GM23338 (cell line): Measurements from ENCODE around the gene HNF1B. TPM values are rescaled to one million over a fixed set of nuclear protein-coding genes. Genes with fewer than 3 reads are reported as not detected.

Experiments used
- ATAC-seq: fragments of 200-7000 bp; cut with Tn5 transposase; 3 replicates; pipeline ENCODE4 v1.9.1; 2020
- DNase-seq: peaks from one replicate; pipeline ENCODE4 v3.0.0-alpha.2; 2015; ENCODE audit warnings: low spot score
- H2AFZ ChIP-seq: fragments of 200-600 bp; sonication (generic); 2 replicates; pipeline ENCODE4 v1.8.0; 2016; ENCODE audit warnings: antibody characterized with exemption, mild to moderate bottlenecking, moderate library complexity
- H3F3A ChIP-seq: fragments of 200-600 bp; sonication (generic); replicated peaks from 2 replicates; pipeline ENCODE4 v1.8.0; 2017; ENCODE audit warnings: antibody characterized with exemption, mixed run types, low read depth
- H3K27ac ChIP-seq: fragments of 200-600 bp; sonication (generic); 2 replicates; pipeline ENCODE4 v1.6.1; 2016; ENCODE audit warnings: low read depth
- H3K27me3 ChIP-seq: fragments of 200-600 bp; sonication (generic); 2 replicates; pipeline ENCODE4 v1.8.0; 2016; ENCODE audit warnings: mild to moderate bottlenecking, mixed run types, moderate library complexity; ENCODE audit not compliant: insufficient read depth
- H3K36me3 ChIP-seq: fragments of 200-600 bp; sonication (generic); 2 replicates; pipeline ENCODE4 v1.8.0; 2016; ENCODE audit warnings: mild to moderate bottlenecking; ENCODE audit not compliant: insufficient read depth
- H3K4me1 ChIP-seq: fragments of 200-600 bp; sonication (generic); 2 replicates; pipeline ENCODE4 v1.8.0; 2016; ENCODE audit warnings: mild to moderate bottlenecking, moderate library complexity; ENCODE audit not compliant: insufficient read depth
- H3K4me2 ChIP-seq: fragments of 200-600 bp; sonication (generic); 2 replicates; pipeline ENCODE4 v1.7.1; 2017; ENCODE audit warnings: mixed run types
- H3K4me3 ChIP-seq: fragments of 200-600 bp; sonication (generic); 2 replicates; pipeline ENCODE4 v1.6.1; 2016; ENCODE audit warnings: mixed run types
- H3K79me2 ChIP-seq: fragments of 200-600 bp; sonication (generic); replicated peaks from 2 replicates; pipeline ENCODE4 v1.8.0; 2017; ENCODE audit warnings: mild to moderate bottlenecking; ENCODE audit not compliant: insufficient read depth
- H3K9me2 ChIP-seq: fragments of 200-600 bp; sonication (generic); 2 replicates; pipeline ENCODE4 v1.8.0; 2017; ENCODE audit not compliant: insufficient read depth
- H4K20me1 ChIP-seq: fragments of 200-600 bp; sonication (generic); replicated peaks from 2 replicates; pipeline ENCODE4 v1.8.0; 2017; ENCODE audit warnings: mild to moderate bottlenecking; ENCODE audit not compliant: insufficient read depth
- H3K27ac Mint-ChIP-seq: 2 replicates; pipeline ENCODE4 v1.8.0; 2020; ENCODE audit warnings: inconsistent platforms, mild to moderate bottlenecking, moderate library complexity, mixed read lengths
- H3K27me3 Mint-ChIP-seq: 3 replicates; pipeline ENCODE4 v1.8.0; 2022; ENCODE audit warnings: low read depth, mild to moderate bottlenecking, moderate library complexity, mixed read lengths, inconsistent platforms; ENCODE audit not compliant: insufficient read depth, poor library complexity
- H3K36me3 Mint-ChIP-seq: 3 replicates; pipeline ENCODE4 v1.8.0; 2021; ENCODE audit warnings: low read depth, mild to moderate bottlenecking, inconsistent platforms, moderate library complexity, mixed read lengths
- H3K4me1 Mint-ChIP-seq: 3 replicates; pipeline ENCODE4 v1.8.0; 2020; ENCODE audit warnings: mild to moderate bottlenecking, inconsistent platforms, mixed read lengths
- H3K4me3 Mint-ChIP-seq: 3 replicates; pipeline ENCODE4 v1.8.0; 2021; ENCODE audit warnings: moderate library complexity, mild to moderate bottlenecking, inconsistent platforms, mixed read lengths
- H3K9me3 Mint-ChIP-seq: 3 replicates; pipeline ENCODE4 v1.8.0; 2020; ENCODE audit warnings: moderate library complexity, mild to moderate bottlenecking, inconsistent platforms, mixed read lengths
- ETS1 ChIP-seq: IDR thresholded peaks from 2 replicates; pipeline ENCODE4 v1.6.1; 2016; ENCODE audit warnings: antibody characterized with exemption
- EZH2 ChIP-seq: fragments of 200-600 bp; sonication (generic); IDR thresholded peaks from one replicate; pipeline ENCODE4 v1.8.0; 2017; ENCODE audit warnings: antibody characterized with exemption, mild to moderate bottlenecking, low read depth; ENCODE audit not compliant: unreplicated experiment
- EZH2phosphoT487 ChIP-seq: fragments of 200-600 bp; sonication (generic); IDR thresholded peaks from one replicate; pipeline ENCODE4 v1.8.1; 2018; ENCODE audit warnings: antibody characterized with exemption; ENCODE audit not compliant: unreplicated experiment
- NANOG ChIP-seq: IDR thresholded peaks from 2 replicates; pipeline ENCODE4 v1.6.1; 2016; ENCODE audit warnings: antibody characterized with exemption, borderline replicate concordance
- POLR2AphosphoS5 ChIP-seq: IDR thresholded peaks from 2 replicates; pipeline ENCODE4 v1.6.1; 2016; ENCODE audit warnings: antibody characterized with exemption, low read depth
- REST ChIP-seq: IDR thresholded peaks from one replicate; pipeline ENCODE4 v1.6.1; 2018; ENCODE audit warnings: antibody characterized with exemption; ENCODE audit not compliant: unreplicated experiment
- ZNF114 ChIP-seq: fragments of 250-450 bp; sonication (Bioruptor Pico); IDR thresholded peaks from 2 replicates; pipeline ENCODE4 v1.5.0; 2020; ENCODE audit warnings: mild to moderate bottlenecking, moderate library complexity
- ZNF331 ChIP-seq: fragments of 250-450 bp; sonication (Bioruptor Pico); IDR thresholded peaks from 2 replicates; pipeline ENCODE4 v1.5.0; 2020; ENCODE audit warnings: low read depth, mild to moderate bottlenecking, moderate library complexity
- ZNF462 ChIP-seq: fragments of 250-450 bp; sonication (Bioruptor Pico); IDR thresholded peaks from 2 replicates; pipeline ENCODE4 v1.5.0; 2020; ENCODE audit warnings: mild to moderate bottlenecking, moderate library complexity
- polyA plus RNA-seq: library from polyadenylated mRNA; unstranded; fragments of >200 nt; fragmentation: Nextera tagmentation; extraction: Ambion mirVana; gene quantifications from 2 replicates; pipeline ENCODE4 v1.2.1, GENCODE V29; 2016
- total RNA-seq: library from RNA; depleted of rRNA; stranded (reverse); fragments of >200 nt; shearing (Covaris generic); gene quantifications from 2 replicates; pipeline ENCODE4 v1.2.3, GENCODE V29; 2014

The HNF1B gene
- total and polyA plus RNA-seq, 2 experiments from 2014 or later: 0.07 to 0.19 TPM

- TF ChIP-seq ZNF462 (CRISPR knock-in tag): no peak
- TF ChIP-seq NANOG: no peak
- TF ChIP-seq ETS1: no peak
- no peak for TF ChIP-seq POLR2AphosphoS5
- TF ChIP-seq EZH2: no peak
- no peak for TF ChIP-seq ZNF114 (CRISPR knock-in tag)
These were observed 19.5 kb upstream of the HNF1B start (continued) for GRCh38 chr17:37764383-37764782.

GRCh38 chr17:37762666-37763065, 17.8 kb upstream of the HNF1B start:
- Mint-ChIP-seq H3K27me3 (peaks cover 11% of the 10 kb centered on the region), H3K36me3 (no peaks in the 10 kb centered on the region), H3K27ac (no peak overlapping the region), H3K4me3 (no peak overlapping the region), H3K9me3 (peaks cover 7% of the 10 kb centered on the region), H3K4me1 (no peaks in the 10 kb centered on the region)
- ATAC-seq (no peak), DNase-seq (no peak)
- no peaks in the 10 kb centered on the region for H4K20me1 ChIP-seq
- H3K79me2 ChIP-seq: no peaks in the 10 kb centered on the region
- H3F3A ChIP-seq: no peaks in the 10 kb centered on the region
- no peak overlapping the region for H3K27ac ChIP-seq
- H3K36me3 ChIP-seq: no peaks in the 10 kb centered on the region
- no peaks in the 10 kb centered on the region for H3K4me1 ChIP-seq
- H3K4me3 ChIP-seq: no peak overlapping the region
- no peaks in the 10 kb centered on the region for H3K9me2 ChIP-seq
- H3K4me2 ChIP-seq: no peak overlapping the region
- H2AFZ ChIP-seq: no peak overlapping the region
- H3K27me3 ChIP-seq: no peaks in the 10 kb centered on the region
- TF ChIP-seq EZH2phosphoT487: no peak
- no peak for TF ChIP-seq ZNF331
- no peak for TF ChIP-seq POLR2AphosphoS5
- TF ChIP-seq REST: no peak
- TF ChIP-seq NANOG: no peak
